GM20000 (cell line): Measurements from ENCODE around the gene ADGRD2.
A peak's percentile ranks its signal among the peaks of the same experiment; 100 is the strongest.
"Not testable (repeated sequence)": the region's sequence is repeated elsewhere in the genome, so short reads cannot be mapped to it uniquely, and the experiment has no call there.

Experiments
- DNase-seq: peaks from one replicate; pipeline ENCODE4 v3.0.0; 2012; ENCODE audit warnings: low spot score
- CTCF ChIP-seq: IDR thresholded peaks from 2 replicates; pipeline ENCODE4 v1.5.1; 2012; ENCODE audit warnings: mild to moderate bottlenecking, control low read depth; ENCODE audit errors: extremely low read depth, missing control alignments

Gene ADGRD2

GRCh38 chr9:124415102-124415851 lies 35.0 kb upstream of the ADGRD2 start, which contains the start of gene PSMB7:
Gene PSMB7, minus strand, starts transcription at chr9:124415442. Its CDS starts 17 bp downstream, at chr9:124415425.
- DNase-seq = peak; percentile 92
- TF ChIP-seq CTCF = peak; percentile 66

GRCh38 chr9:124415852-124416484 lies 34.3 kb upstream of the ADGRD2 start:
- no peak for TF ChIP-seq CTCF
- no peak for DNase-seq

GRCh38 chr9:124419832-124420489 lies 30.3 kb upstream of the ADGRD2 start:
- no peak for TF ChIP-seq CTCF
- no peak for DNase-seq

GRCh38 chr9:124420991-124421543 lies 29.2 kb upstream of the ADGRD2 start:
- no peak for DNase-seq
- no peak for TF ChIP-seq CTCF

GRCh38 chr9:124423155-124423554 lies 27.1 kb upstream of the ADGRD2 start:
- no peak for DNase-seq
- TF ChIP-seq CTCF = no peak

- DNase-seq = no peak
- TF ChIP-seq CTCF = no peak
These were observed 26.7 kb upstream of the ADGRD2 start for GRCh38 chr9:124423591-124423990.

GRCh38 chr9:124425733-124426132 lies 24.5 kb upstream of the ADGRD2 start:
- not testable (repeated sequence) for DNase-seq
